Umbilical cord (tissue), 2 donors: ENCODE results near the gene TP53I11. TPM values are rescaled to one million over a fixed set of nuclear protein-coding genes. Genes with fewer than 3 reads are reported as not detected.

Experiments used
- DNase-seq: peaks from one replicate; pipeline ENCODE4 v3.0.0-alpha.2; 2015; ENCODE audit warnings: low spot score
- total RNA-seq: library from RNA; depleted of rRNA; stranded (reverse); fragments of >200 nt; gene quantifications from one replicate; pipeline ENCODE4 v1.2.3, GENCODE V29; 2014; ENCODE audit warnings: low replicate concordance; ENCODE audit not compliant: insufficient read depth

TP53I11 gene
- total RNA-seq, 1 donor from 2014 or later: 16.4 TPM

GRCh38 chr11:44978961-44979331, 28.3 kb upstream of the TP53I11 start:
- DNase-seq: no peak

GRCh38 chr11:44978274-44978960, 27.7 kb upstream of the TP53I11 start:
- DNase-seq: no peak

- peak; percentile 60 for DNase-seq
Observed at GRCh38 chr11:44977493-44977984, 26.9 kb upstream of the TP53I11 start.

- DNase-seq: no peak
Observed at GRCh38 chr11:44976576-44976975, 25.9 kb upstream of the TP53I11 start.

- no peak for DNase-seq
Observed at GRCh38 chr11:44974402-44975000, 23.8 kb upstream of the TP53I11 start.

- DNase-seq: no peak
Observed at GRCh38 chr11:44973632-44974401, 23.1 kb upstream of the TP53I11 start.

- DNase-seq: peak; percentile 47
Observed at GRCh38 chr11:44972746-44973435, 22.2 kb upstream of the TP53I11 start.

GRCh38 chr11:44971185-44971584, 20.5 kb upstream of the TP53I11 start:
- no peak for DNase-seq

- DNase-seq: no peak
Observed at GRCh38 chr11:44970293-44970692, 19.6 kb upstream of the TP53I11 start.

GRCh38 chr11:44969651-44970252, 19.1 kb upstream of the TP53I11 start:
- no peak for DNase-seq

GRCh38 chr11:44968510-44968909, 17.8 kb upstream of the TP53I11 start:
- no peak for DNase-seq

- DNase-seq: no peak
Observed at GRCh38 chr11:44967930-44968496, 17.3 kb upstream of the TP53I11 start.

GRCh38 chr11:44966694-44967093, 16.0 kb upstream of the TP53I11 start:
- no peak for DNase-seq

- no peak for DNase-seq
Observed at GRCh38 chr11:44964526-44965209, 14.0 kb upstream of the TP53I11 start.

GRCh38 chr11:44963948-44964347, 13.3 kb upstream of the TP53I11 start:
- no peak for DNase-seq

- DNase-seq: no peak
Observed at GRCh38 chr11:44963136-44963535, 12.5 kb upstream of the TP53I11 start.

GRCh38 chr11:44962464-44962863, 11.8 kb upstream of the TP53I11 start:
- DNase-seq: no peak

GRCh38 chr11:44960200-44960845, 9.6 kb upstream of the TP53I11 start:
- DNase-seq: no peak

- DNase-seq: no peak
Observed at GRCh38 chr11:44959064-44959463, 8.4 kb upstream of the TP53I11 start.
